ENCODE results near the gene MGAM2. TPM values are rescaled to one million over a fixed set of nuclear protein-coding genes. Genes with fewer than 3 reads are reported as not detected.

MGAM2 gene
- total and polyA plus RNA-seq, 4 donors, result 0.09 to 0.59 (median 0.11) TPM

- TF ChIP-seq FOXA2 (IDR thresholded peaks at IDR 0.05), result no peak
- TF ChIP-seq SP1 (IDR thresholded peaks at IDR 0.05), result no peak
- no peak for TF ChIP-seq NR2F2 (IDR thresholded peaks at IDR 0.05)
These were observed 33.8 kb upstream of the MGAM2 start (continued) for GRCh38 chr7:142077762-142078161.

- H3K4me1 ChIP-seq (ENCODE audit: control insufficient read depth in 4 of 4, insufficient read depth in 4 of 4, low read length in 3 of 4), result peaks cover 0 to 12% (median 9%) of the 10 kb centered on the region in 4 donors
- 96% methylated on average over 1 of the region's 1 CpG for WGBS
- TF ChIP-seq SP1 (IDR thresholded peaks at IDR 0.05), result no peak
- no peak overlapping the region for H3K27ac ChIP-seq (ENCODE audit: low read depth in 1 of 2, low read length in 2 of 2)
- no peak for DNase-seq (ENCODE audit: low spot score)
- H3K27me3 ChIP-seq (ENCODE audit: control insufficient read depth in 4 of 4, insufficient read depth in 4 of 4, low read length in 3 of 4), result no peaks in the 10 kb centered on the region
- H3K4me3 ChIP-seq (ENCODE audit: low read depth in 1 of 3, low read length in 3 of 3), result no peak overlapping the region
- H3K9me3 ChIP-seq (ENCODE audit: control insufficient read depth in 4 of 4, low read length in 3 of 4), result no peaks in the 10 kb centered on the region
- no peak overlapping the region for H3K9ac ChIP-seq (ENCODE audit: low read depth in 1 of 2, low read length in 2 of 2)
- H3K36me3 ChIP-seq (ENCODE audit: control insufficient read depth in 4 of 4, insufficient read depth in 3 of 4, low read depth in 1 of 4, low read length in 3 of 4), result no peaks in the 10 kb centered on the region
These were observed 27.9 kb upstream of the MGAM2 start for GRCh38 chr7:142083605-142084004.

- DNase-seq (ENCODE audit: low spot score), result no peak
- Histone ChIP-seq H3K36me3 (ENCODE audit: control insufficient read depth in 4 of 4, insufficient read depth in 3 of 4, low read depth in 1 of 4, low read length in 3 of 4) (no peaks in the 10 kb centered on the region), H3K27ac (ENCODE audit: low read depth in 1 of 2, low read length in 2 of 2) (no peak overlapping the region), H3K4me3 (ENCODE audit: low read depth in 1 of 3, low read length in 3 of 3) (no peak overlapping the region), H3K9me3 (ENCODE audit: control insufficient read depth in 4 of 4, low read length in 3 of 4) (no peaks in the 10 kb centered on the region), H3K9ac (ENCODE audit: low read depth in 1 of 2, low read length in 2 of 2) (no peak overlapping the region), H3K27me3 (ENCODE audit: control insufficient read depth in 4 of 4, insufficient read depth in 4 of 4, low read length in 3 of 4) (no peaks in the 10 kb centered on the region), H3K4me1 (ENCODE audit: control insufficient read depth in 4 of 4, insufficient read depth in 4 of 4, low read length in 3 of 4) (peaks cover 0 to 14% (median 9%) of the 10 kb centered on the region in 4 donors)
- WGBS, result 84% methylated on average over 4 of the region's 4 CpGs
- TF ChIP-seq TAF1 (conservative IDR thresholded peaks at IDR 0.05) (no peak), ZBTB33 (IDR thresholded peaks at IDR 0.05) (no peak), HNF4G (IDR thresholded peaks at IDR 0.05) (no peak), FOXA2 (IDR thresholded peaks at IDR 0.05) (no peak), ATF3 (IDR thresholded peaks at IDR 0.05) (no peak), REST (IDR thresholded peaks at IDR 0.05) (no peak), CTCF (IDR thresholded peaks at IDR 0.05; ENCODE audit: low read depth, low read length, missing input control) (no peak), SP1 (IDR thresholded peaks at IDR 0.05) (no peak), FOXA1 (IDR thresholded peaks at IDR 0.05) (no peak), MAX (IDR thresholded peaks at IDR 0.05) (no peak), YY1 (IDR thresholded peaks at IDR 0.05) (no peak), HNF4A (conservative IDR thresholded peaks at IDR 0.05) (no peak), NR2F2 (IDR thresholded peaks at IDR 0.05) (no peak), RXRA (IDR thresholded peaks at IDR 0.05) (no peak), GABPA (IDR thresholded peaks at IDR 0.05 in 1 of 2, conservative IDR thresholded peaks at IDR 0.05 in 1 of 2) (no peak), RAD21 (IDR thresholded peaks at IDR 0.05) (no peak), JUND (IDR thresholded peaks at IDR 0.05) (no peak)
These were observed 26.1 kb upstream of the MGAM2 start for GRCh38 chr7:142085428-142085827.

Data from liver (tissue), 9 donors.